ENCODE results near the gene CASP1. TPM values are rescaled to one million over a fixed set of nuclear protein-coding genes. Genes with fewer than 3 reads are reported as not detected.

Gene CASP1
- total RNA-seq, 1 experiment from 2014 or later = 2.1 TPM

- ChIA-PET POLR2A (no interaction called here), CTCF (no interaction called here)
- TF ChIP-seq, protein P1, sequence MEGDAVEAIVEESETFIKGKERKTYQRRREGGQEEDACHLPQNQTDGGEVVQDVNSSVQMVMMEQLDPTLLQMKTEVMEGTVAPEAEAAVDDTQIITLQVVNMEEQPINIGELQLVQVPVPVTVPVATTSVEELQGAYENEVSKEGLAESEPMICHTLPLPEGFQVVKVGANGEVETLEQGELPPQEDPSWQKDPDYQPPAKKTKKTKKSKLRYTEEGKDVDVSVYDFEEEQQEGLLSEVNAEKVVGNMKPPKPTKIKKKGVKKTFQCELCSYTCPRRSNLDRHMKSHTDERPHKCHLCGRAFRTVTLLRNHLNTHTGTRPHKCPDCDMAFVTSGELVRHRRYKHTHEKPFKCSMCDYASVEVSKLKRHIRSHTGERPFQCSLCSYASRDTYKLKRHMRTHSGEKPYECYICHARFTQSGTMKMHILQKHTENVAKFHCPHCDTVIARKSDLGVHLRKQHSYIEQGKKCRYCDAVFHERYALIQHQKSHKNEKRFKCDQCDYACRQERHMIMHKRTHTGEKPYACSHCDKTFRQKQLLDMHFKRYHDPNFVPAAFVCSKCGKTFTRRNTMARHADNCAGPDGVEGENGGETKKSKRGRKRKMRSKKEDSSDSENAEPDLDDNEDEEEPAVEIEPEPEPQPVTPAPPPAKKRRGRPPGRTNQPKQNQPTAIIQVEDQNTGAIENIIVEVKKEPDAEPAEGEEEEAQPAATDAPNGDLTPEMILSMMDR (IDR thresholded peaks at IDR 0.05) = no peak
- TF ChIP-seq, protein P2, sequence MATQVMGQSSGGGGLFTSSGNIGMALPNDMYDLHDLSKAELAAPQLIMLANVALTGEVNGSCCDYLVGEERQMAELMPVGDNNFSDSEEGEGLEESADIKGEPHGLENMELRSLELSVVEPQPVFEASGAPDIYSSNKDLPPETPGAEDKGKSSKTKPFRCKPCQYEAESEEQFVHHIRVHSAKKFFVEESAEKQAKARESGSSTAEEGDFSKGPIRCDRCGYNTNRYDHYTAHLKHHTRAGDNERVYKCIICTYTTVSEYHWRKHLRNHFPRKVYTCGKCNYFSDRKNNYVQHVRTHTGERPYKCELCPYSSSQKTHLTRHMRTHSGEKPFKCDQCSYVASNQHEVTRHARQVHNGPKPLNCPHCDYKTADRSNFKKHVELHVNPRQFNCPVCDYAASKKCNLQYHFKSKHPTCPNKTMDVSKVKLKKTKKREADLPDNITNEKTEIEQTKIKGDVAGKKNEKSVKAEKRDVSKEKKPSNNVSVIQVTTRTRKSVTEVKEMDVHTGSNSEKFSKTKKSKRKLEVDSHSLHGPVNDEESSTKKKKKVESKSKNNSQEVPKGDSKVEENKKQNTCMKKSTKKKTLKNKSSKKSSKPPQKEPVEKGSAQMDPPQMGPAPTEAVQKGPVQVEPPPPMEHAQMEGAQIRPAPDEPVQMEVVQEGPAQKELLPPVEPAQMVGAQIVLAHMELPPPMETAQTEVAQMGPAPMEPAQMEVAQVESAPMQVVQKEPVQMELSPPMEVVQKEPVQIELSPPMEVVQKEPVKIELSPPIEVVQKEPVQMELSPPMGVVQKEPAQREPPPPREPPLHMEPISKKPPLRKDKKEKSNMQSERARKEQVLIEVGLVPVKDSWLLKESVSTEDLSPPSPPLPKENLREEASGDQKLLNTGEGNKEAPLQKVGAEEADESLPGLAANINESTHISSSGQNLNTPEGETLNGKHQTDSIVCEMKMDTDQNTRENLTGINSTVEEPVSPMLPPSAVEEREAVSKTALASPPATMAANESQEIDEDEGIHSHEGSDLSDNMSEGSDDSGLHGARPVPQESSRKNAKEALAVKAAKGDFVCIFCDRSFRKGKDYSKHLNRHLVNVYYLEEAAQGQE (IDR thresholded peaks at IDR 0.05; ENCODE audit: insufficient read depth in 1 of 2, low read depth in 2 of 2, low read length in 1 of 2) = no peak
- TF ChIP-seq TCF7L2 (IDR thresholded peaks at IDR 0.05; ENCODE audit: low read depth, low read length) (no peak), SIN3A (IDR thresholded peaks at IDR 0.05; ENCODE audit: borderline replicate concordance, insufficient read depth, low read depth, low read length) (no peak), POLR2AphosphoS5 (IDR thresholded peaks at IDR 0.05; ENCODE audit: low read depth, low read length) (no peak)
- no peak for DNase-seq (ENCODE audit: low read depth, low spot score)
- H3K4me3 ChIP-seq (ENCODE audit: low read depth in 2 of 2, low read length in 2 of 2) = no peak overlapping the region
- no peak for ATAC-seq
- no peaks in the 10 kb centered on the region for H3K9me3 ChIP-seq (ENCODE audit: control insufficient read depth, insufficient read depth, low read depth, low read length)
- no peak overlapping the region for H3K27ac ChIP-seq (ENCODE audit: low read length)
- intact Hi-C loops (cut with micrococcal nuclease; ENCODE audit: unreplicated experiment) (no loop called here), in situ Hi-C loops (cut with HindIII; ENCODE audit: low pct_unique_long_range_greater_than_20kb, low sequenced_read_pairs) (no loop called here)
- H3K36me3 ChIP-seq (ENCODE audit: control insufficient read depth, insufficient read depth, low read length) = no peaks in the 10 kb centered on the region
- H3K27me3 ChIP-seq (ENCODE audit: control insufficient read depth, insufficient read depth, low read length) = no peaks in the 10 kb centered on the region
- no peaks in the 10 kb centered on the region for H3K4me1 ChIP-seq (ENCODE audit: control insufficient read depth, insufficient read depth, low read length)
- no TSS peak for BruUV-seq (replicated peaks)
Observed at GRCh38 chr11:105033781-105034180, 1.2 kb downstream of the CASP1 start.

GRCh38 chr11:105033343-105033742, 1.6 kb downstream of the CASP1 start:
- ATAC-seq = no peak
- in situ Hi-C loops (cut with HindIII; ENCODE audit: low pct_unique_long_range_greater_than_20kb, low sequenced_read_pairs) = no loop called here
- no peaks in the 10 kb centered on the region for H3K9me3 ChIP-seq (ENCODE audit: control insufficient read depth, insufficient read depth, low read depth, low read length)
- H3K27me3 ChIP-seq (ENCODE audit: control insufficient read depth, insufficient read depth, low read length) = no peaks in the 10 kb centered on the region
- intact Hi-C loops (cut with micrococcal nuclease; ENCODE audit: unreplicated experiment) = no loop called here
- H3K36me3 ChIP-seq (ENCODE audit: control insufficient read depth, insufficient read depth, low read length) = no peaks in the 10 kb centered on the region
- POLR2A ChIA-PET = no interaction called here
- H3K4me3 ChIP-seq (ENCODE audit: low read depth in 2 of 2, low read length in 2 of 2) = no peak overlapping the region
- no peaks in the 10 kb centered on the region for H3K4me1 ChIP-seq (ENCODE audit: control insufficient read depth, insufficient read depth, low read length)
- H3K27ac ChIP-seq (ENCODE audit: low read length) = no peak overlapping the region
- no TSS peak for BruUV-seq (replicated peaks)
- DNase-seq (ENCODE audit: low read depth, low spot score) = no peak
- CTCF ChIA-PET = no interaction called here
- TF ChIP-seq, protein P2 (IDR thresholded peaks at IDR 0.05; ENCODE audit: insufficient read depth in 1 of 2, low read depth in 2 of 2, low read length in 1 of 2) = no peak
- TF ChIP-seq SIN3A (IDR thresholded peaks at IDR 0.05; ENCODE audit: borderline replicate concordance, insufficient read depth, low read depth, low read length) (no peak), POLR2AphosphoS5 (IDR thresholded peaks at IDR 0.05; ENCODE audit: low read depth, low read length) (no peak), TCF7L2 (IDR thresholded peaks at IDR 0.05; ENCODE audit: low read depth, low read length) (no peak)
- TF ChIP-seq, protein P1 (IDR thresholded peaks at IDR 0.05) = no peak
